HL-60 (cell line): ENCODE results near the gene GRID2IP.

Source experiments
- DNase-seq, 2 experiments: peaks; one replicate each; pipeline ENCODE4 v3.0.0-alpha.2; 2010 to 2020; ENCODE audit warnings: low read depth in 1 of 2, low spot score in 1 of 2
- H3K27ac ChIP-seq: fragments of 250-450 bp; sonication (Bioruptor Pico); replicated peaks from 2 replicates; pipeline ENCODE4 v1.5.1; 2020; ENCODE audit warnings: mild to moderate bottlenecking, moderate library complexity
- H3K27me3 ChIP-seq: fragments of 250-450 bp; sonication (Bioruptor Pico); 2 replicates; pipeline ENCODE4 v1.5.1; 2021; ENCODE audit warnings: mild to moderate bottlenecking, moderate library complexity; ENCODE audit not compliant: insufficient read depth, poor library complexity, severe bottlenecking
- H3K4me3 ChIP-seq: replicated peaks from 2 replicates; pipeline ENCODE4 v1.5.1; 2011; ENCODE audit warnings: mild to moderate bottlenecking, control low read depth, low read length; ENCODE audit not compliant: insufficient read depth
- CTCF ChIP-seq: IDR thresholded peaks from one replicate; pipeline ENCODE4 v1.5.1; 2011; ENCODE audit warnings: low read length, control low read depth, inconsistent platforms; ENCODE audit not compliant: insufficient read depth
- GABPA ChIP-seq: IDR thresholded peaks from 2 replicates; pipeline ENCODE4 v1.6.1; 2012; ENCODE audit warnings: low read depth
- POLR2AphosphoS5 ChIP-seq: IDR thresholded peaks from 2 replicates; pipeline ENCODE4 v1.6.1; 2012; ENCODE audit warnings: low read depth
- REST ChIP-seq: IDR thresholded peaks from 2 replicates; pipeline ENCODE4 v1.6.1; 2012; ENCODE audit warnings: low read depth; ENCODE audit not compliant: insufficient replicate concordance
- SPI1 ChIP-seq: IDR thresholded peaks from 2 replicates; pipeline ENCODE4 v1.6.1; 2012; ENCODE audit warnings: low read depth, mild to moderate bottlenecking, borderline replicate concordance

The GRID2IP gene

GRCh38 chr7:6477318-6477660 lies 74.0 kb downstream of the GRID2IP start:
- no peak for TF ChIP-seq REST
- no peak for TF ChIP-seq SPI1
- TF ChIP-seq POLR2AphosphoS5, result no peak
- no peak for TF ChIP-seq CTCF
- TF ChIP-seq GABPA, result no peak
- H3K27me3 ChIP-seq, result no peaks in the 10 kb centered on the region
- H3K4me3 ChIP-seq, result no peak overlapping the region
- DNase-seq, result no peak
- H3K27ac ChIP-seq, result no peak overlapping the region

- no peak for DNase-seq
- no peaks in the 10 kb centered on the region for H3K27me3 ChIP-seq
- H3K27ac ChIP-seq, result no peak overlapping the region
- TF ChIP-seq SPI1 (peak; percentile 39; the same call in 1 of the 2 replicates), POLR2AphosphoS5 (no peak), REST (no peak), CTCF (no peak)
- no peak overlapping the region for H3K4me3 ChIP-seq
Observed at GRCh38 chr7:6476596-6477317, 74.5 kb downstream of the GRID2IP start.

- TF ChIP-seq SPI1 (no peak), REST (no peak), CTCF (no peak), POLR2AphosphoS5 (no peak), GABPA (no peak)
- H3K4me3 ChIP-seq, result no peak overlapping the region
- H3K27ac ChIP-seq, result no peak overlapping the region
- DNase-seq, result no peak
- H3K27me3 ChIP-seq, result no peaks in the 10 kb centered on the region
Observed at GRCh38 chr7:6475433-6476186, 75.7 kb downstream of the GRID2IP start.
